GM12873 (cell line): ENCODE results near the gene RGSL1.

Source experiments
- TF ChIP-seq, protein P1 (sequence below): IDR thresholded peaks from 2 replicates; pipeline ENCODE4 v1.5.1; 2012; ENCODE audit warnings: low read depth, mild to moderate bottlenecking, moderate library complexity, low read length, control low read depth; ENCODE audit not compliant: insufficient read depth; ENCODE audit errors: missing control alignments

The RGSL1 gene

DNA sequence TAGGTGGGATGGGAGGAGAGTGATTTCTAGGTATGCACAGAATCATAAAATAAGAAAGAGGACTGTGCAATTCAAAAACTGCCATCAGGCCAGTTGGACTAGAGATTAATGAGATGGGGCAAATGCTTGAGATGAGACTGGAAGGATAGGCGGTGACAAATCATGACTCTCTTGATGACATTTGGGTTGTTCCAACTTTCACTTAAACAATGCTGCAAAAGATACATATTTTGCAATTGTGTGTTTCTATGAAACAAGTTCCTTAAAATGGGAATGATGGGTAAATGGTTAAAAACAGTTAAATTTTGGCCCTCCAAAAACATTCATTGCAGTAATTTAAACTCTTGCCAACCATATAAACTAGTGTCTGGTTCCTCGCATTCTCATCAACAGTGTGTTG lies 84.0 kb downstream of the RGSL1 start:
- TF ChIP-seq, protein P1, sequence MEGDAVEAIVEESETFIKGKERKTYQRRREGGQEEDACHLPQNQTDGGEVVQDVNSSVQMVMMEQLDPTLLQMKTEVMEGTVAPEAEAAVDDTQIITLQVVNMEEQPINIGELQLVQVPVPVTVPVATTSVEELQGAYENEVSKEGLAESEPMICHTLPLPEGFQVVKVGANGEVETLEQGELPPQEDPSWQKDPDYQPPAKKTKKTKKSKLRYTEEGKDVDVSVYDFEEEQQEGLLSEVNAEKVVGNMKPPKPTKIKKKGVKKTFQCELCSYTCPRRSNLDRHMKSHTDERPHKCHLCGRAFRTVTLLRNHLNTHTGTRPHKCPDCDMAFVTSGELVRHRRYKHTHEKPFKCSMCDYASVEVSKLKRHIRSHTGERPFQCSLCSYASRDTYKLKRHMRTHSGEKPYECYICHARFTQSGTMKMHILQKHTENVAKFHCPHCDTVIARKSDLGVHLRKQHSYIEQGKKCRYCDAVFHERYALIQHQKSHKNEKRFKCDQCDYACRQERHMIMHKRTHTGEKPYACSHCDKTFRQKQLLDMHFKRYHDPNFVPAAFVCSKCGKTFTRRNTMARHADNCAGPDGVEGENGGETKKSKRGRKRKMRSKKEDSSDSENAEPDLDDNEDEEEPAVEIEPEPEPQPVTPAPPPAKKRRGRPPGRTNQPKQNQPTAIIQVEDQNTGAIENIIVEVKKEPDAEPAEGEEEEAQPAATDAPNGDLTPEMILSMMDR = no peak

DNA sequence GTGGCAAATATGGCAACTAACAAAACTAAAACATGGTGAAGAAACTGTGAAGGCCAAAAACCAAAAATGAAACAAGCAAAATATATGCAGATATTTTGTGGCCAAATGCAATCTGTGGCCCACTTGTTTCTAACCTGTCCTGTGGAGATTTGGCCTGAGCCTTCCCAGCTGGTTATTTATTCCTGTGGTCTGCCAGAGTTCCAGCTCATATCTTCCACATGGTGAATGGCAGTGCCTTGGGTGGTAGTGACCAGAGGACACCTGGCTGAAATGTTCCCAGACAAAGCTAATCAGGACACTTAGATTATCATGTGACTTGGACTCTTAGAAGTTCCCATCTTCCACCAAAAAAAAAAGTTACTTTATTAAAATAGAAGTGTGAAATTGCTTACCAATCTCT lies 99.4 kb downstream of the RGSL1 start:
- TF ChIP-seq, protein P1 = no peak

- TF ChIP-seq, protein P1 = no peak
These were observed 99.9 kb downstream of the RGSL1 start for GRCh38 chr1:182549811-182550210.

GRCh38 chr1:182552527-182552926 lies 102.6 kb downstream of the RGSL1 start:
- TF ChIP-seq, protein P1 = no peak

- TF ChIP-seq, protein P1 = no peak
These were observed 105.5 kb downstream of the RGSL1 start for GRCh38 chr1:182555493-182555892.

- TF ChIP-seq, protein P1 = no peak
These were observed 106.3 kb downstream of the RGSL1 start for GRCh38 chr1:182556279-182556678.

- TF ChIP-seq, protein P1 = no peak
These were observed 110.5 kb downstream of the RGSL1 start for GRCh38 chr1:182560392-182560984.

DNA sequence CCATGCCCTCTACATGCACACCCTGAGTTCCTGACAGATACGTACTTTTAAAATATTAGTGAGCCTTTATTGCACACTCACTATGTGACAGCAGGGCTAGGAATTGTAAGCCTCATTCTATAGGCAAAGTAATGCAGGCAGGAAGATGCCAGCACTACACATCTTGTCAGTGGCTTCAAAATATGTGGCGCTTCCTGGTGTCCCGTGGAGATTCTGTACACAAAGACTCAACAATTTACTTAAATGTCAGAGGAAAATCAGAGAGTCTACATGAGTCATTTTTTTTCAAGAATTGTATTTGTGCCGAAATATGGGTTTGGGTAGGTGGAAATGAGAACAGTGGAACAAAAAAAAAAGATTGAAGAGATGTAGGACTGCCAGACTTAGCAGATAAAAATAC lies 111.5 kb downstream of the RGSL1 start:
- TF ChIP-seq, protein P1 = no peak
